HG03139 (cell line): Measurements from ENCODE around the gene PARL.

Experiments
- ATAC-seq: cut with Tn5 transposase; IDR thresholded peaks from one replicate; pipeline ENCODE4 v1.9.1; 2021; ENCODE audit not compliant: unreplicated experiment

PARL gene

GRCh38 chr3:183884427-183885296, at the start of gene PARL:
Gene PARL, minus strand, starts transcription at chr3:183884880. Its CDS starts 34 bp downstream, at chr3:183884846.
- ATAC-seq, result peak; percentile 99

GRCh38 chr3:183933160-183933559, 48.5 kb upstream of the PARL start:
- ATAC-seq, result no peak

- ATAC-seq, result no peak
Observed at GRCh38 chr3:183931881-183932280, 47.2 kb upstream of the PARL start.

GRCh38 chr3:183930086-183930485, 45.4 kb upstream of the PARL start:
- ATAC-seq, result no peak

GRCh38 chr3:183927059-183927458, 42.4 kb upstream of the PARL start:
- ATAC-seq, result no peak

GRCh38 chr3:183924956-183925355, 40.3 kb upstream of the PARL start:
- no peak for ATAC-seq

DNA sequence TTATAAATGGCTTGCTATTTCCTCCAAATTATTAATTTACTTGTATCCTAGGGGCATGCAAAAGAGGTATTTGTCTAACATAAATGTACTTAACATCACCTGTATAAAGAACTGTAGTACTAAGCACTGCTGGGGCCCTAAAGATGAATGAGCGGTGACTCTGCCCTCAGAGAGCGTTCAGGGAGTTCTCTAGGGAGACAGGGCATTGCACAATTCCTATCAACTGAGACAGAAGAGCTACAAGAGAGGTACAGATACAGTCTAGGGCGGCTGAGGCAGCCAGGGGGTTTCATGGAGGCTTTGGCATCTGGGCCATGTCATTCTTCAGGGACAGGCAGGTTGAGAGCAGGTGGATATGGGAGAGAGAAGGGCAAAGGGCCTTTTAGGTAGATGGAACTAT, 39.9 kb upstream of the PARL start:
- no peak for ATAC-seq

DNA sequence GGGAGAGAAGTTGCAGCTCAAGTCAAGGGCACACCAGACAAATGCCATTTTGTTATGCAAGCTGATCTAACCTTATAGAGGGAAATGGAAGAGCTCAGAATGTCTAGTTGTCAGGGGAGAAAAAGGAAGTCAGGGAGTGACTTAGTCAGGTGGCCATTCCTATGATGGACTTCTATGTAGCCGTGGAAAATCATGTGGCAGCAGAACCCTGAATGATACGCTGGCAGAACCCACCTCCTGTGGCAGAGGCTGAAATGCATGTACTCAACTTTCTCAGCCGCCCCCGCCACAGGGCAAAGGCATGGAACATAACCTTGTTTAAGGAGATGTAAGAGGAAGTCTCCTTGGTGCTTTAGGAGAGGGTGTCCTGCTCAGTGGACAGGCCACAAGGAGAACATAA, 37.7 kb upstream of the PARL start:
- ATAC-seq, result no peak

DNA sequence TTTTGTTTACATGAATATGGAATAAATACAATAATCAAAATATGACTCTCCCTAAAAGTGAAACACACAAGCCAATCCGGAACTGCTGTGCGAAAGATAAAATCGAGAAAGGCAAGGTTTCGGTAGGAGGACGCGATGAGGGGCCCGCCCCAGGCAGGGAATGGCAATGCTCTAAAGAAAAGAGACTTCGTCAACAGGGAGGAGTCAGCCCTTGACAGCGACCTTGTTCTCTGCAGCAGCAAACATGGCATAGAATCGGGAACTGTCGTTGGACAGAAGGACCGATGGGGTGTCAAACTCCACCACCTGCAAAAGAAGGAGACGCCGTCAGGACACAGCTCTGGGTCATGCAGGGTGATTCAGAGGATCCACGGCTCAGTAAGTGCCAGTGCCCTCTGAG, 36.4 kb upstream of the PARL start:
- no peak for ATAC-seq

DNA sequence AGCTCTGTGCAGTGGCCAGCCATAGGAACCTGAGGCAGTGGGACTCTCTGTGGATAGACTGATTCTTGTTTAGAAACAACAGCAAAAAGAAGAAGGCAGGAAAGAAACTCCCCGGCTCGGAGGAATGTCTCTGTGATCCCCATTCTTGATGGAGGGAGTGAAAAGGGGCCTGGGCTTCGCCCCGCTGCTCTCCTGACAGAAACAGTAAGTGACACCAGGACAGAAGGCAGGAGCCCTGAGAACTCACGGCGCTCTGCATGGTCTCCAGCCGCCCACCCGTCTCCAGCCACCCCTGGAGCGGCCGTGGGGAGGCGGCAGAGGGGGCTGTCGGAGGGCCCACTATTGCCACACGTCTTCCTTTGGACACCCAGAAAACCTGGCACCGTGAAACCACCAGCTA, 35.7 kb upstream of the PARL start:
- ATAC-seq, result no peak

DNA sequence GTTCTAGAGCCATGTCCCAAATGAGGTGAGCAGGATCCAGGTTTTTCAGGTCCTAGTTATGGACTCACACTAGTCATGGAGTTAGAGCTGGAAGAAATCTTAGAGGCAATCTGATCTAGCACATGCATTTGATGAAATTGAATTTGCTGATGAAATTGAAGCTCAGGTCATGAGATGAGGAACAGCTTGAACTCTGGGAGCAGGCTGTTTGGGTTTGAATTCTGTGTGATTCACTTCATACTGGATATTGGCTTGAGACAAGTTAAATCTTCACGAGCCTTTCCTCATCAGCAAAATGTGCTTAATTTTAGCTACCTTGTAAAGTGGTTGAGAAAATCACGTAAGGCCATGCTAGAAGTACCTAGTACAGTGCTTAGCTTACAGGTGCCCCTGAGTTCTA, 33.5 kb upstream of the PARL start:
- no peak for ATAC-seq

GRCh38 chr3:183917776-183918175, 33.1 kb upstream of the PARL start:
- ATAC-seq, result no peak

DNA sequence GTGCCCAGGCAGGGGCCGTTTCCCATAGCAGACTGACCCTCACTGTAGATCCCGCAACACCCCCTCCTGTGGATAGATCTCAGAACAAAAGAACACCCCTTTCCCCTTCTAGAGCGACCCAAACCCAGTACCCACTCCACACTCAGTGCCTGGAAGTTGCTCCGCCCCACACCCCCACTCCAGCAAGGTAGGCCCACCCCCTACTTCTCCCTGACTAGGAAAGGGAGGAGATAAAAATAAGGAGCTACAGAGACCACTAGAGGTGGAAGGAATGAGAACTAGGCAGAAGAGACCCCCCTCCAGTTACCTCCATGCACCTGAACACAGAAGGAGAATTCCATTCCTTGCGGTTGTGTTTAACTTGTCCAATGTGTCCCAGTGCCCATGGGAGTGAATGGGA, 30.2 kb upstream of the PARL start:
- ATAC-seq, result no peak

DNA sequence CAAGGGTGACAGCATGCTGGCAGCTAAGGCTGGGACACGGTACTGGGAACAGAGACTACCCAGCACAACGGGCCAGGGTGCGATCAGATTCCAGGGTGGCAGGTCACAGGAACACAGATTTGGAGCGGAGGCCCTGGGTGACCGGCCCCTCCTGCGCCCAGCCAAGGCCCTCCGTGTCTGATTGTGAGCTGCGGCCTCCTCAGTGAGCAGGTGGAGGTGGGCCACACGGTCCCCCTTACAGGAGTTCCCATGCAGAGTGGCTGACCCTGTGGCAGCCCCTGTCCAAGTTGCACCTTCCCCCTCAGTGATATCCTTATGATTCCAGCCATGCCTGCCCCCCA, 28.9 kb upstream of the PARL start:
- ATAC-seq, result no peak

- no peak for ATAC-seq
Observed at GRCh38 chr3:183912895-183913579, 28.4 kb upstream of the PARL start.

- ATAC-seq, result no peak
Observed at GRCh38 chr3:183911763-183912506, 27.3 kb upstream of the PARL start.

DNA sequence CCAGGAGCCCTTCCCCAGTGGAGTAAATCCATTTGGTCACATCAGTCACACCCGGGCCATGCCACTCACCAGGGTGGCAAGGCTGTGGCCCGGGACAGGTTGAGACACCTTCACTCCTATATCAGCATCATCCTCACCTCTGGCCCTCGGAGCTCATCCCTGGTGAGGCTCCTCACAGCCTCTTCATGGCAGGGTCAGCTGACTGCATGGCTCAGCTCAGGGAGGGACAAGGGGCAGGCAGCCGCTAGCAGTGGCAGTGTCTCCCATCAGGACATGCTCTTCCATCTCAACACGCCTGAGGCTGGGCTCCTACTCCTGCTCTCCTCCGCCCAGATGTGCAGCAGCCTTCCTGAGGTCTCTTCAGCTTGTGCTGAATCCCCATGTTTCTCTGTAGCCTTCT, 26.4 kb upstream of the PARL start:
- ATAC-seq, result no peak

DNA sequence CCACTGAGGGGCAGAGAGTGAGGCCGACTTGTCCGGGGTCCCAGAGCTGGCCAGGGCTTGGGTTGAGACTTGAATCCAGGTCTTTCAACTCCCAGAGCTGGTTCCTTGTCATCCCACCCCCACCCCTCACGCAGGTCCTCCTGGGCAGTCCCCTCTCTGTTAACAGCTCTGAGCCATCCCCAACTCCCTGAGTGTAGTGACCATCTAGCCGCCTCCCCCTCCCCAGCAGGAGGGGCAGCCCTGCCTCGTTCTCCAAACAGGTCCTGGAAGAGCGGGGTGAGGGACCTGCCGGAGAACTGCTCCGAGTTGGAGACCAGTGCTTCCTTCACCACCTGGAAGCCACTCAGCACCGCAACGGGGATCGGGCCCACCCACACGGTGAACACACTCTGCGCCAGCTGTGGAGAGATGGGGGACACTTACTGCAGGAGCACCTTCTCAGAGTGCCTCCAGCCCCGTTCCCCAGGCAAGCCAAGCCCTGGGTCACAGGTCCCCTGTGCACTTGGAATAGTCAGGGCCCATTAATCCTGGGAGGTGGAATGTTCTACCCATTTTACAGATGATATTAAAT, 24.4 kb upstream of the PARL start:
- no peak for ATAC-seq

GRCh38 chr3:183907911-183908331, 23.2 kb upstream of the PARL start:
- ATAC-seq, result no peak

GRCh38 chr3:183907176-183907575, 22.5 kb upstream of the PARL start:
- no peak for ATAC-seq

- ATAC-seq, result no peak
Observed at GRCh38 chr3:183906234-183906921, 21.7 kb upstream of the PARL start.
